SU-DHL-6 (cell line): ENCODE results near the gene MAGEA3.
"Not testable (repeated sequence)": the region's sequence is repeated elsewhere in the genome, so short reads cannot be mapped to it uniquely, and the experiment has no call there.

Experiments
- H2AFZ ChIP-seq: fragments of 200-600 bp; sonication (generic); 2 replicates; pipeline ENCODE4 v1.6.1; 2014; ENCODE audit warnings: low read depth, mild to moderate bottlenecking, moderate library complexity, mixed read lengths, antibody characterized with exemption, low read length; ENCODE audit not compliant: severe bottlenecking
- H3F3A ChIP-seq: fragments of 200-600 bp; shearing (Covaris generic); 2 replicates; pipeline ENCODE4 v1.6.0; 2016; ENCODE audit warnings: antibody characterized with exemption, mild to moderate bottlenecking; ENCODE audit not compliant: insufficient read depth
- H3K27ac ChIP-seq: fragments of 200-600 bp; sonication (generic); 2 replicates; pipeline ENCODE4 v1.5.1; 2016; ENCODE audit warnings: low read depth, mild to moderate bottlenecking, low read length, moderate library complexity, mixed read lengths
- H3K27me3 ChIP-seq: fragments of 200-600 bp; sonication (generic), shearing (Covaris generic); 2 replicates; pipeline ENCODE4 v1.6.0; 2014; ENCODE audit warnings: mild to moderate bottlenecking, low read length
- H3K36me3 ChIP-seq: fragments of 200-600 bp; sonication (generic); 2 replicates; pipeline ENCODE4 v1.6.1; 2014; ENCODE audit warnings: mild to moderate bottlenecking, low read length, mixed read lengths
- H3K4me2 ChIP-seq: fragments of 300-600, 200-600 bp; shearing (Covaris generic), sonication (generic); 2 replicates; pipeline ENCODE4 v1.6.0; 2014; ENCODE audit warnings: low read length, low read depth, mild to moderate bottlenecking; ENCODE audit not compliant: poor library complexity, severe bottlenecking
- H3K4me3 ChIP-seq: fragments of 200-600 bp; sonication (generic); 2 replicates; pipeline ENCODE4 v1.5.1; 2014; ENCODE audit warnings: antibody characterized with exemption, low read length, mild to moderate bottlenecking, mixed read lengths; ENCODE audit not compliant: insufficient read depth, poor library complexity, severe bottlenecking
- H3K79me2 ChIP-seq: fragments of 200-600 bp; sonication (generic); 2 replicates; pipeline ENCODE4 v1.6.1; 2014; ENCODE audit warnings: mild to moderate bottlenecking, low read length, moderate library complexity; ENCODE audit not compliant: insufficient read depth
- H3K9ac ChIP-seq: fragments of 200-600 bp; sonication (generic); 2 replicates; pipeline ENCODE4 v1.7.0; 2014; ENCODE audit warnings: mild to moderate bottlenecking, low read length
- H3K9me2 ChIP-seq: fragments of 200-600 bp; sonication (generic); replicated peaks from 2 replicates; pipeline ENCODE4 v1.6.1; 2014; ENCODE audit warnings: low read length; ENCODE audit not compliant: insufficient read depth
- H3K9me3 ChIP-seq: fragments of 200-600 bp; sonication (generic); 2 replicates; pipeline ENCODE4 v1.6.1; 2014; ENCODE audit warnings: low read length, mixed read lengths; ENCODE audit not compliant: insufficient read depth
- H4K20me1 ChIP-seq: fragments of 200-600 bp; sonication (generic); 2 replicates; pipeline ENCODE4 v1.6.1; 2014; ENCODE audit warnings: low read depth, mild to moderate bottlenecking, antibody characterized with exemption, low read length, moderate library complexity, mixed read lengths

MAGEA3 gene

GRCh38 chrX:152681012-152681411 lies 17.6 kb upstream of the MAGEA3 start:
- H3K36me3 ChIP-seq, H3K9me2 ChIP-seq, H2AFZ ChIP-seq, H3K9me3 ChIP-seq, H4K20me1 ChIP-seq, H3K4me3 ChIP-seq, H3K79me2 ChIP-seq, H3K9ac ChIP-seq, H3K4me2 ChIP-seq, H3K27ac ChIP-seq, H3K27me3 ChIP-seq, H3F3A ChIP-seq: not testable (repeated sequence)

- H3K9ac ChIP-seq, H2AFZ ChIP-seq, H3K4me2 ChIP-seq, H3K9me2 ChIP-seq, H3K79me2 ChIP-seq, H4K20me1 ChIP-seq, H3K9me3 ChIP-seq, H3F3A ChIP-seq, H3K36me3 ChIP-seq, H3K27ac ChIP-seq, H3K27me3 ChIP-seq, H3K4me3 ChIP-seq: not testable (repeated sequence)
Observed at GRCh38 chrX:152700390-152700789, 1.8 kb downstream of the MAGEA3 start.

GRCh38 chrX:152706500-152706899 lies 7.9 kb downstream of the MAGEA3 start:
- H3K36me3 ChIP-seq, H3K27ac ChIP-seq, H3F3A ChIP-seq, H3K9me3 ChIP-seq, H3K4me3 ChIP-seq, H2AFZ ChIP-seq, H3K4me2 ChIP-seq, H4K20me1 ChIP-seq, H3K9ac ChIP-seq, H3K79me2 ChIP-seq, H3K9me2 ChIP-seq, H3K27me3 ChIP-seq: not testable (repeated sequence)

- H4K20me1 ChIP-seq, H3K27me3 ChIP-seq, H3K27ac ChIP-seq, H3K36me3 ChIP-seq, H2AFZ ChIP-seq, H3K9me2 ChIP-seq, H3K9ac ChIP-seq, H3F3A ChIP-seq, H3K4me3 ChIP-seq, H3K4me2 ChIP-seq, H3K79me2 ChIP-seq, H3K9me3 ChIP-seq: not testable (repeated sequence)
Observed at GRCh38 chrX:152709173-152709572, 10.6 kb downstream of the MAGEA3 start, which contains the start of gene CSAG2. TSS of gene CSAG2 (minus strand) at chrX:152709273. CDS start at chrX:152709112, 161 bp downstream.

GRCh38 chrX:152713195-152713594 lies 14.6 kb downstream of the MAGEA3 start:
- H3K4me3 ChIP-seq, H3K79me2 ChIP-seq, H3K4me2 ChIP-seq, H3K9me2 ChIP-seq, H3K9ac ChIP-seq, H3K27ac ChIP-seq, H3K36me3 ChIP-seq, H3K9me3 ChIP-seq, H4K20me1 ChIP-seq, H3K27me3 ChIP-seq, H2AFZ ChIP-seq, H3F3A ChIP-seq: not testable (repeated sequence)

- H3K4me2 ChIP-seq, H3F3A ChIP-seq, H3K36me3 ChIP-seq, H3K27ac ChIP-seq, H3K9me3 ChIP-seq, H2AFZ ChIP-seq, H3K4me3 ChIP-seq, H3K9me2 ChIP-seq, H3K9ac ChIP-seq, H4K20me1 ChIP-seq, H3K79me2 ChIP-seq, H3K27me3 ChIP-seq: not testable (repeated sequence)
Observed at GRCh38 chrX:152713815-152714787, 15.5 kb downstream of the MAGEA3 start, which contains the start of gene MAGEA2B. TSS of gene MAGEA2B (plus strand) at chrX:152714628. CDS start at chrX:152717107, 2,479 bp downstream.
